Sigmoid colon (tissue), 4 donors: Measurements from ENCODE around the gene CARD9.
A peak's percentile ranks its signal among the peaks of the same experiment; 100 is the strongest.

Source experiments
- CTCF ChIP-seq, 4 experiments: fragments of 450-650 bp in 3 of 4; fragments of 200-600 bp in 1 of 4; IDR thresholded peaks; one replicate each; pipeline ENCODE4 v1.5.1; 2016 to 2019; ENCODE audit warnings: antibody characterized with exemption in 4 of 4, mild to moderate bottlenecking in 3 of 4, moderate library complexity in 2 of 4
- POLR2A ChIP-seq, 2 donors: fragments of 450-650 bp; IDR thresholded peaks; one replicate each; pipeline ENCODE4 v1.6.1; 2016; ENCODE audit warnings: antibody characterized with exemption in 2 of 2, mild to moderate bottlenecking in 2 of 2, moderate library complexity in 2 of 2
- POLR2AphosphoS5 ChIP-seq, 4 donors: sonication (generic); formaldehyde crosslinking; IDR thresholded peaks; one replicate each; pipeline ENCODE4 v1.6.1; 2017; ENCODE audit warnings: antibody characterized with exemption in 4 of 4

GRCh38 chr9:136345281-136346156, 27.9 kb downstream of the CARD9 start:
- TF ChIP-seq CTCF (IDR thresholded peaks at IDR 0.05) (peak in 1 of 4 experiments; percentile 28), POLR2AphosphoS5 (IDR thresholded peaks at IDR 0.05) (peak in 1 of 4 donors; percentile 19), POLR2A (IDR thresholded peaks at IDR 0.05) (no peak)
